Progenitor cell of endocrine pancreas (in vitro differentiated cells): ENCODE results near the gene CRABP1. TPM values are rescaled to one million over a fixed set of nuclear protein-coding genes. Genes with fewer than 3 reads are reported as not detected.

ENCODE experiments used
- DNase-seq: peaks from one replicate; pipeline ENCODE4 v3.0.0; 2021; ENCODE audit warnings: low spot score; ENCODE audit not compliant: unreplicated experiment
- H3K27ac Mint-ChIP-seq: 2 replicates; pipeline ENCODE4 v1.8.0; 2021; ENCODE audit warnings: mild to moderate bottlenecking, moderate library complexity, mixed read lengths
- H3K27me3 Mint-ChIP-seq: 2 replicates; pipeline ENCODE4 v1.8.0; 2021; ENCODE audit warnings: mixed read lengths
- H3K36me3 Mint-ChIP-seq: 2 replicates; pipeline ENCODE4 v1.8.0; 2022; ENCODE audit warnings: mixed read lengths; ENCODE audit not compliant: insufficient read depth
- H3K4me1 Mint-ChIP-seq: 2 replicates; pipeline ENCODE4 v1.8.0; 2021; ENCODE audit warnings: low read depth, mixed read lengths
- H3K4me3 Mint-ChIP-seq: 2 replicates; pipeline ENCODE4 v1.8.0; 2021; ENCODE audit warnings: low read depth, mild to moderate bottlenecking, moderate library complexity, mixed read lengths
- H3K9me3 Mint-ChIP-seq: 2 replicates; pipeline ENCODE4 v1.8.0; 2021; ENCODE audit warnings: low read depth, mixed read lengths
- total RNA-seq: library from RNA; stranded (reverse); gene quantifications from 2 replicates; pipeline ENCODE4 v1.2.1, GENCODE V29; 2021
- TF ChIP-seq, protein P1 (sequence below): fragments of 200-600 bp; sonication (generic); IDR thresholded peaks from one replicate; pipeline ENCODE4 v1.5.0; 2021; ENCODE audit warnings: antibody characterized with exemption, mild to moderate bottlenecking; ENCODE audit not compliant: unreplicated experiment

CRABP1 gene
- total RNA-seq, 1 donor from 2014 or later = 1.1 TPM

DNA sequence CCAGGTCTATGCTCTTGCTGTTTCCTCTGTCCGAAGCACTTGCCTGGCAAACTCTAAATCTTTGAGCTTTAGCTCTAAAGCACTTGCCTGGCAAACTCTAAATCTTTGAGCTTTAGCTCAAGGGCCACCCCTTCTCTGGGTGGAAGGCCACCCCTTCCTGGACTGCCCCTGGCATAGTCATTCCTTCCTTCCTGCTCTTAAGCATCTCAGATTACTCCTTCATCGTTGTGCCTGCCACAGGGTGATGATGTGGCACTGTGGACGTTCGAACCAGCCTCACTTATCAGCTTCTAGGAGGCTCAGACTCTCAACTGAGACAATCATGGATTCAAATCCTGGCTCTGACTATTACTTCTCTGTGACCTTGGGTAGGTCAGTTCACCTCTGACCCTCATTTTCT is 10.5 kb upstream of the CRABP1 start:
- Mint-ChIP-seq H3K9me3 (no peaks in the 10 kb centered on the region), H3K4me3 (no peak overlapping the region), H3K4me1 (peaks cover 4% of the 10 kb centered on the region), H3K27me3 (peaks cover 39% of the 10 kb centered on the region), H3K36me3 (no peaks in the 10 kb centered on the region), H3K27ac (no peak overlapping the region)
- no peak for DNase-seq
- TF ChIP-seq, protein P1, sequence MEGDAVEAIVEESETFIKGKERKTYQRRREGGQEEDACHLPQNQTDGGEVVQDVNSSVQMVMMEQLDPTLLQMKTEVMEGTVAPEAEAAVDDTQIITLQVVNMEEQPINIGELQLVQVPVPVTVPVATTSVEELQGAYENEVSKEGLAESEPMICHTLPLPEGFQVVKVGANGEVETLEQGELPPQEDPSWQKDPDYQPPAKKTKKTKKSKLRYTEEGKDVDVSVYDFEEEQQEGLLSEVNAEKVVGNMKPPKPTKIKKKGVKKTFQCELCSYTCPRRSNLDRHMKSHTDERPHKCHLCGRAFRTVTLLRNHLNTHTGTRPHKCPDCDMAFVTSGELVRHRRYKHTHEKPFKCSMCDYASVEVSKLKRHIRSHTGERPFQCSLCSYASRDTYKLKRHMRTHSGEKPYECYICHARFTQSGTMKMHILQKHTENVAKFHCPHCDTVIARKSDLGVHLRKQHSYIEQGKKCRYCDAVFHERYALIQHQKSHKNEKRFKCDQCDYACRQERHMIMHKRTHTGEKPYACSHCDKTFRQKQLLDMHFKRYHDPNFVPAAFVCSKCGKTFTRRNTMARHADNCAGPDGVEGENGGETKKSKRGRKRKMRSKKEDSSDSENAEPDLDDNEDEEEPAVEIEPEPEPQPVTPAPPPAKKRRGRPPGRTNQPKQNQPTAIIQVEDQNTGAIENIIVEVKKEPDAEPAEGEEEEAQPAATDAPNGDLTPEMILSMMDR = no peak

DNA sequence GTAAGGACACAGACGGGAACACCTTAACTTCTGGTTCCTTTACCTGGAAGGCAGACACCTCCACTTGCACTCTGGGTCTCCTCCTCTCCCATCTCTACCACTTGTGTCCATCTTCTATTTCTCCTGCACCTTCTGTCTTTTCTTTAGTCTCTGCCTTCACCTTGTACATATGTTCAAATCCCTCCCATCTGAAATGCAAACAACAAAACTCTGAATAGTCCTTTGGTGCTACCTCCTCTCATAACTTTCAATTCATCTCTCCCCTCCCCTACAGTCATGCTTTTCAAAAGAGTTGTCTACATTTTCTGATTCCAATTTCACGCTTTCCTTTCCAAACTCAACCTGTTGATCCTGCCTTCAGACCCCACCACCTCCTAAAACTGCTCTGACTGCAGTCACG is 5.3 kb upstream of the CRABP1 start:
- Mint-ChIP-seq H3K27me3 (peaks cover 38% of the 10 kb centered on the region), H3K27ac (no peak overlapping the region)

DNA sequence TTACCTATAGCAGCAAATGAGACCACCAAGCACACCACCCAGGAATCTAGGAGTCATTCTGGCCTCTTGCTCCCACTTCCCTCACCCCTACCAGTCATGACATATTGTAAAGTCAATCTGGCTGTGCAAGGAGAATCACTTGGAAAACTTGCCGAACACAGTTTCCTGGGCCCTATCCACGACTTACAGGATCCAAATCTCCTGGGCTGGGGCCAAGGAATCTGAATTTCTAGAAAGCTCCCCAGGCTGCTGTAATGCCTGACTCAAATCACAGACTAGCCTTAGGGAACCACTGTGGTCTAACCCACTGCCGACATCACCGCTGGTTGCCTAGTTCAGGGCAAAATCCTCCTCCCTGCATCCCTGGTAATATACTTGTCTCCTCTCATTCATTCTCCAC is 4.2 kb upstream of the CRABP1 start:
- no peaks in the 10 kb centered on the region for H3K36me3 Mint-ChIP-seq
- no peak overlapping the region for H3K27ac Mint-ChIP-seq
- peaks cover 49% of the 10 kb centered on the region for H3K27me3 Mint-ChIP-seq
- TF ChIP-seq, protein P1 = no peak
- no peaks in the 10 kb centered on the region for H3K4me1 Mint-ChIP-seq
- no peak overlapping the region for H3K4me3 Mint-ChIP-seq
- DNase-seq = no peak
- no peaks in the 10 kb centered on the region for H3K9me3 Mint-ChIP-seq

More for the DNA sequence above, 5.3 kb upstream of the CRABP1 start:
- Mint-ChIP-seq H3K36me3 (no peaks in the 10 kb centered on the region), H3K4me3 (no peak overlapping the region), H3K4me1 (no peaks in the 10 kb centered on the region), H3K9me3 (no peaks in the 10 kb centered on the region)
- no peak for DNase-seq
- TF ChIP-seq, protein P1 = no peak

DNA sequence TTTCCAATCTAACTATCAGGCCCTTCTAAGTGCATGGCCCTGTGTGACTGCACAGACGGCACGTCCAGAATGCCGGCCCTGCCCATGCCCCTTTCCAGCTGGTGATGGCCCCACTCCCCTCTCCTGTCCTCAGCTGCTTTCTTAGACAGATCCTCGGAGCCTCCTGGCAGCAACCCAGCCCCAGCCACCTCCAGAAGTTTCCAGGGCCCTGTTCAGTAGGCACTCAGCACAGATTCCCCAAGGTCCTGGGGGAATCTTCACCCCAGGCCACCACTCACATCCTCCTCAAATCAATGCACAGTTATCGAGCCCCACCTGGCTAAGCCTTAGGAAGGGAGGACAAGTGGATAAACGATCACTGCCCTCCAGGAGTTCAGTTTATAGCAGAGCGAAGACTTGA is 1.4 kb upstream of the CRABP1 start:
- Mint-ChIP-seq H3K4me3 (no peak overlapping the region), H3K36me3 (no peaks in the 10 kb centered on the region), H3K27me3 (peaks cover 62% of the 10 kb centered on the region), H3K9me3 (no peaks in the 10 kb centered on the region), H3K4me1 (peaks cover 2% of the 10 kb centered on the region), H3K27ac (no peak overlapping the region)
- TF ChIP-seq, protein P1 = no peak
- no peak for DNase-seq

DNA sequence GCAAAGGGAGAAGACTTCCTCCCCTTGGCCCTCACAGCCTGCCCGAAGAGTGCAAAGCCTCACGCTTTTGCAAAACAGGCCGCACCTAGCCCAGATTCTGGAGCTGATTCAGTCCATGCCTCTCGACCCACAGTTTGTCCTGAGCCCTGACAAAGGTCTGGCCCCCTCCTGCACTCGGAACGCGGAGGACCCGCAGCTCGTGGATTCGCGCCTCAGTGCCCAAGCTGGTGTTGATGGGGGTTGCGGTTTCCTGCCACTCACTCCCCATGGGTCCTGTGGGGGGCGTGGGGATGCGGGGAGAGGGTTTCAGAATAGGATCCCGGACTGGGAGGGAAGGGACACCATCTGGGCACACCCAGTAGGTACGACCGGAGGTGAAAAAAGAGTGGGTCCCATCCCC is 594 bp upstream of the CRABP1 start:
- no peak for DNase-seq
- Mint-ChIP-seq H3K36me3 (no peaks in the 10 kb centered on the region), H3K4me3 (peak overlapping the region; percentile 9), H3K4me1 (peaks cover 2% of the 10 kb centered on the region), H3K27me3 (peaks cover 66% of the 10 kb centered on the region), H3K27ac (no peak overlapping the region), H3K9me3 (no peaks in the 10 kb centered on the region)
- TF ChIP-seq, protein P1 = no peak
